DMS114 treated with DMSO at 0.1 percent for 48 hours (cell line): ENCODE measurements around the gene MUSK.
"Not testable (repeated sequence)": the region's sequence is repeated elsewhere in the genome, so short reads cannot be mapped to it uniquely, and the experiment has no call there.

Experiments
- DNase-seq: peaks from one replicate; lab custom pipeline; 2025; ENCODE audit not compliant: unreplicated experiment; lab: John Stamatoyannopoulos, UW

The MUSK gene

DNA sequence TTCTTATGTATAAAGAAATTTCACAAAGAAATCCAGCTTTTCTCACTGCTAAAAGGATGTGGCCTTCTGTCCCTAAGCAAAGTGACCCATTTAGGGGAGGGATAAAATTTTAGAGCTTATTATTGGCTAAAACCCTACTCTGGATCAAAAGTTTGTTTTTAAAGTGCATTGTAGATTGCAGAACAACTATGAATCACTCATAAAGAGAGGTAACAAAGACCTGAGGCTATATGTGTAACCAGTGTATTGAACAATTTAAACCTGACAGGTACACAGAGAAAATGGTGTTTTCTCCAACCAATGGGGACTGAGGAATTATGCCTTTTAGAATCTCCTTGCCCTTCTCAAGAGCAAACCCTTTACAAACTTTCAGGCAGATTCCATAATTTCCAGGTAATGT, 86.6 kb downstream of the MUSK start:
- no peak for DNase-seq

DNA sequence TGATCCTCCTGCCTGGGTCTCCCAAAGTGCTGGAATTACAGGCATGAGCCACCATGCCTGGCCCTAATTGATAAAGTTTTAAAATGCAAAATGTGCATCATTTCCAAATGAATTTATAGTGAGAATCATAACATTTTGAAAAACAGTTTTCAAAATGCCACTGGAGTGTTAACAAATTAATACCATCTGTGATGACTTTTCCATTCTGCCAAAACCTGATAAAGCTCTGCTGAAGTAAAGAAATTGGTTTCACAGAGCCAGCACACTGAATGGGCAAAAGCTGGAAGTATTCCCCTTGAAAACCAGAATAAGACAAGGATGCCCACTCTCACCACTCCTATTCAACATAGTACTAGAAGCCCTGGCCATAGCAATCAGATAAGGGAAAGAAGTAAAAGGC, 89.6 kb downstream of the MUSK start:
- no peak for DNase-seq

DNA sequence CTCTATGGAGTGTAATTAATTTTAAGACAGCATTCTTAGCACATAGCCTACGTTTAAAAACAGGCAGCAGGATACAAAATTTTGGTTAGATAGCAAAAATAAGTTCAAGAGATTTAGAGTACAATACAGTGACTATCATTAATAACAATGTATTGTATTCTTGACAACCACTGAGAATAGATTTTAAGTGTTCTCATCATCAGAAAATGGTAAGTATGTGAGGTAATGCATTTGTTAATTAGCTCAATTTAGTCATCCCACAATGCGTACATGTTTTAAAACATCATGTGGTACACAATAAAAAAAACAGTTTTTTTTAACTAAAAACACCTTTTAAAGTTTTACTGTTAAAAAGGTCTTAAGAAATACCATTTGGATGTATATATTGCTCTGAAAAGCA, 94.2 kb downstream of the MUSK start:
- no peak for DNase-seq

DNA sequence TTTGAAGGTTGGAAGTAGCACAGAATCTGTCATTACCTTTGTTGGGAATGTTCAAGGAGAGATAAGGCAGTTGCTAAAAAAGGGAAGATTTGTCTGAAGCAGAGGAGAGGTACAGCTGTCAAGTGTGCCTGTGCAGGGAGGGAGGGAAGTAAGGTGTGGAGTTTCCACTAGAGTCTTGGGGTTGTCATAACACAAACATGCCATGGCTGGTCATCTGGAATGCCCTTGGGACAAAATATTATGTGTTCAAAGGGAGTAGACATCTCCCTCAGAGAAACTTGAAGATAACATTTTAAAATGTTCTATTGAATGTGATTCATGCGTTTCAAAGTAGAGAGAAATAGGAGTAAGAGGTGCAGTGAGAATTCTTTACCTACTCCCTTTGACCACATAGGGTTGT, 95.0 kb downstream of the MUSK start:
- no peak for DNase-seq

DNA sequence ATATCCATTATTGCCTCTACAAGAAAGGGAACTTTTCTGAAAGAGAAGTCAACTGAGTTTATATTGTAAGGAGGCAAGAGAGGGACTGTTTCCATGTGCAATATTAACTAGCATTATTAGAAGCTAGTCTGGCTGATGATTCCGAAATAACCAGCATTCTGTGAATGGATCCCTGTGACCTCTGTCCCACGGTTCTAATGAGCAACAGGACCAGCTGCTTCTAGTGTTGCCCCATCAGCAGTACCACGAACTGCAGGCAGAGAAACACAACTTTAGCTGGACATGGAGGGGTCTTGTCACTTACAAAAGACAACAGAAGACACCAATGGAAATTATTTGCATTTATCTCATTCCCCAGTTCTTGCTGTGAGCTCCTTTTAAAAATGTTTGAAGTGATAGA, 95.4 kb downstream of the MUSK start:
- DNase-seq: no peak

DNA sequence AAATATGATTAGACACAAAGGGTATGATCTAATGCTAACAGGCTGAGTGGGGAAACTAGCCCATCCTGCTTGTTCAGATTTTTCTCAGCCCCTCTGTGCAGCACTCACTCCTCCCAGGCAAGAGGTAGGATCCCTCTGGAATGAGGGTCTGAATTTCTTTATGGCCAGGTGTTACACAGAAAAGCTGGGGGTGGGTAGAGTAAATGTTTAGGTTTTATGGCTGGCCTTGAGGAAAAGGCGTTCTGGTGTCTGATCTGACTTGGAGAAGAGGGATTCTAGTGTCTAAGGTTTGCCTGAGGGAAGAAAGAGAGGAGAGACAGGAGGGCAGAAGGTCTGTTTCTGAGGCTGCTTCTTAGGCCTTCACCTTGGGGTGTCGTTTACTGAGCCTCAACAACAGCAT, 97.3 kb downstream of the MUSK start:
- no peak for DNase-seq

DNA sequence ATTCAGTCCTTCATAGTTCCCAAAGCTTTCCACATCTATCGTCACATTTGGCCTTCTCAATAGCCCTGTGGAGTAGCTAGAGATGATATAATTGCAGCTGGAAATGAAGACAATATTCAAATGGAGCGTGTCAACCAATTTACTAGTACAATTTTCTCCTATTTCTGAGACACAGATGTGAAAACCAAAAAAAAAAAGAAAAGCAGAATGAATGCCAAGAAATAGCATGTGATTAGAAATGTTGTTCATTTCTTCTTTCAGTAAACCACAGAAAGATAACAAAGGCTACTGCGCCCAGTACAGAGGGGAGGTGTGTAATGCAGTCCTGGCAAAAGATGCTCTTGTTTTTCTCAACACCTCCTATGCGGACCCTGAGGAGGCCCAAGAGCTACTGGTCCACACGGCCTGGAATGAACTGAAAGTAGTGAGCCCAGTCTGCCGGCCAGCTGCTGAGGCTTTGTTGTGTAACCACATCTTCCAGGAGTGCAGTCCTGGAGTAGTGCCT, 99.0 kb downstream of the MUSK start:
- DNase-seq: no peak

DNA sequence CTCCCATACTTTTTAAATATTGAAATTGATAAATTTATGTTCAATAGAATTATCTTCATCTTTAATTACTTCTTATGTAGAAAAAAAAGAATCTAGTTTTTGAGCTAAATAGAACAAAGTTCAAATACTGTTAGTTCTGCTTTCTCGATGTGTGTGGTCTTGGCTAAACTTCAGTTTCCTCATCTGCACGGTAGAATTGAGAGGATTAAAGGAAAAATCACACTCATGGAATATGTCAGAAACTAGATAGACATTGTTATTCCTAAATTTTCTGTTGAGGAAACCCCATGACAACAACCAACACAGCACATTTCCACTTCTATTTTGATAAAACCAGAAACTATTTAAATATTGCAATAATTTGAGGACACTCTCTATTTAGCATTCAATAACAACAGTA, 100.3 kb downstream of the MUSK start:
- no peak for DNase-seq

DNA sequence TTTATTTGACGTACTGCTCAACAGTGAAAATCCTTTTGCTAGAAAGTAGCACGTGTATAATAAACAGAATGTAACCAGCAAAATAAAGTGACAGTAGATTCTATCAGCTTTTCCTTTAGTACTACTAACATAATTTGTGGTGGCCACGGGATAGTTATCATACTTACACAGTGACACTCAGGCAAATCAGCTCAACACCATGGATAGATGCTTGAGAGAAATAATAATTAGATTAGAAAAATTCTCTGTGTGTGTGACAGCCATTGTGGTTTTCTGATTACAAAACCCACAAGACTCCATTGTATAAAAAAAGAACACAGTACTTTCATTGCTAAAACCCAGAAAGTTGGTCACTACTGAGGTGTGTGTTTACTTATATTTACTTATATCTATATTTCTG, 101.1 kb downstream of the MUSK start:
- DNase-seq: no peak

DNA sequence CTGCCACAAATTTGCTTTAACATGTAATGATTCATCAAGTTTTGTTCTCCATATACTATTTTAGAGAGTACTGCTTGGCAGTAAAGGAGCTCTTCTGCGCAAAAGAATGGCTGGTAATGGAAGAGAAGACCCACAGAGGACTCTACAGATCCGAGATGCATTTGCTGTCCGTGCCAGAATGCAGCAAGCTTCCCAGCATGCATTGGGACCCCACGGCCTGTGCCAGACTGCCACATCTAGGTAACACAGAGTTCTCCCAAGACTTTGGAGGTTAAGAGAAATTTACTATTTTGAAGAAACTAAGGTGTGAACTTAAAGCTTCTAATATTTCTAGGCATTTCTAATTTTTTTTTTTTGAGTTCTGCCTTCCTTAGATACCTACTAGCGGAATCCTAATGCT, 107.1 kb downstream of the MUSK start:
- no peak for DNase-seq

DNA sequence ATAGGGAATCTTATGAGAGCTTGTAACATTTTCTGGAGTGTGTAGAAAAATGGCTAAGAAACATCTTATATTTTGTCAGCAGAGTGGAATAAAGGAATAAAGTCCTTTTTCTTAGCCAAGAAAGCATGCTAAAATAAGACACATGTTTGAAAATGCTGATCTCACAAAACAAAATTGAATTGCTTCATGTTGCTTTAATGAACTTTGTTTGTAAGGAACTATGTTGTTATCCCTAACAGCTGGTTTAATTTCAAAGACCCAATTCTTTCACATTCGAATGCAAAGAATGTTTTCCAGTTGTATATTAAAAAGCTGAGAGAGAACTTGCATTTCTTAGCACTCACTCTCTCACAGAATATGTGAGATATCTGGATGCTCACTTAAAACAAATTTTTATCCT, 107.6 kb downstream of the MUSK start:
- no peak for DNase-seq

DNA sequence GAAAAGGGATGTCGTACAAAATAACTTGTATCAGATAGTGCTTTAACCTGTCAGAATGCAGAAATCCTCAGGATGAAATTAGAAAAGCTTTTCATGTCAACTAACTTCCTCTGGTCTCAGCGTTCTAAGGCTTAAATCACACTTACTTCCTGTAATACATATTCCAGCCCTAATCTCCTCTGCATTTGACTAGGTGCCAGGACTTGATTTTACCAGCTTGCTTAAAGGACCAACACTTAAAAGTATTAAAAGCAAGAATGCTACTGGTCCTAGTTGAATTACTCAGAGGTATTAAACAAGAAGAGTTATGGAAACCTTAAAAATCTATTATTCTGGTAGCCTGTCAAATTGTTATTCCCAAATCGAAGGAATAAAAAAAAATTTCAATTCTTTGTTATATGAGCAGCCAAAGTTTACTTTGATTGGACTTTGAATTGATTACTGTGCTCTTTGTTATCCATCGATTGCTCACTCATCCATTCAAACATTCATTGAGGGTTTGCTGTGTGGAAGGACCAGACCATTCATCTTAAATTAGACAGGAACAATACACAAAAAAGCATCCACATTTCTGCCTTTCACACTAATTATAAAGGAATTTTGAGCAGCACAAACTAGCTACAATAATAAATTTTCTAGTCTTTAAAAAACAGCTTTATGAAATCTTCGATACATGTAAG, 108.7 kb downstream of the MUSK start:
- no peak for DNase-seq

DNA sequence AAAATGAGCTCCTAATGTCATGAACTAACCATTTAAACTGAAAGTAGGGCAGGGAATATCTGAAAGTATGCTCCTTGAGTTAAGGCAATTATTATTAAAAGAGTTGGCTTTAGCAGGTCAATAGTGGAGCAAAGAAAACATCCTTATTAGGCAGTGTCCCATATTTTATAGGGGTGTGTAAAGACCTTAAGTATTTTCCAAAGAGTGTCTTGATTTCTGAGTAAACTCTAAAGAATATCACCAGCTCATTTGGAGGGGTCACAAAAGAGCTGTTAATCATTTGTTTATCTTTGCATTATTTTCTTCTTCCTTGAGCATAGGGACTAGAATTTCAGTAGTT, 109.3 kb downstream of the MUSK start:
- no peak for DNase-seq

DNA sequence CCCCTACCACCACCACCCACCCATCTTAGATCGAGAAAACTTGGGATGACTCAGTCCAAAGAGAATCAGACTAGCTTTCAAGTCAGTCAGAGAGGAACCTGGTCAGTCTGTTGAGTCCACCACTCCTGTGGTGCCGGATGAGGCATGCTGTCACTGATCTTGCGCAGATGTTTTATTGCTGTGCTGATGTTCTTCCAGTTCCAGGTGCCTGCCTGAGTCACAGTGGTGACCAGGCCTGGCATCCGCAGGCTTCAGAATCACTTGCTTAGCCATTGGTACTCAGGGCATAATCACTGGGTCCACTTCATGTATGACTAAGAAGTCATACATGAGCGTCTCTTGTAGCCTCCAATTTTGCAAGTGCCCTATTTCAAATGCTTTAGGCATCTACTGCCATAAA, 114.1 kb downstream of the MUSK start:
- DNase-seq: no peak

DNA sequence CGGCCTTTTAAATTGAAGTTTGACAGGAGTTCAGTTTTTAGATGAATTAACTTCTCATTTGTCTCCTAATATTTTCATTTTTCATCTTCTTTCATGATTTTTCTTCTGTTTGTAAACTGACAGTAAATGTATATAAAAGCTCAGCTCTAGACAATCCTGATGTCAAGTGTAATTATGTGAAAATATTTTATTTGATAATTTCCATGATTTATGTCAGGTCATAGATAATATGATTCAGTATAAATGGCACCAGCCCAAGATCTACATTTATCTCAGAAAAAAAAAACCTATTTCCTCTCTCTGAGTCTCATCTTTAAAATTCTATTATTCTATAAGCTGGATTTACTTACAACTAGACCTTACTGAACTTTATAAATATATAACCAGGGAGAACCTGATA, 115.7 kb downstream of the MUSK start:
- DNase-seq: no peak

DNA sequence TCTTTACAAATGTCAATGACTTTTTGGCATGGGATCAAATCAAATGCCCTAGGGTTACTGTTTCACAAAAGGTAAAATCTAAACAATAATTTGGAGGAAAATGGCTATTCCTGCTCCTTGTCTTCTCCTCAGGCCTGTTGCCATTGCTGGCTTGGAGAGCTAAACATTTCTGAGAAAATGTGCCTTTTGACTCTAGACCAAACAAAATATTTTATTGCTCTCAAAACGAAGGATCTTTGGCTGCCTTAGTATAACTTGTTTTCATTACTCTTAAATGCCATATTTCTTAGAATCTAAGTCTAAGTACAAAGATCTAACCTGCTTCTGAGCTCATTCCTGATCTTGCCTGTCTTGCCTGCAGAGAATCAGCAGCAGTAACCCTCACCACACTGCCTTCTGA, 116.6 kb downstream of the MUSK start:
- no peak for DNase-seq

DNA sequence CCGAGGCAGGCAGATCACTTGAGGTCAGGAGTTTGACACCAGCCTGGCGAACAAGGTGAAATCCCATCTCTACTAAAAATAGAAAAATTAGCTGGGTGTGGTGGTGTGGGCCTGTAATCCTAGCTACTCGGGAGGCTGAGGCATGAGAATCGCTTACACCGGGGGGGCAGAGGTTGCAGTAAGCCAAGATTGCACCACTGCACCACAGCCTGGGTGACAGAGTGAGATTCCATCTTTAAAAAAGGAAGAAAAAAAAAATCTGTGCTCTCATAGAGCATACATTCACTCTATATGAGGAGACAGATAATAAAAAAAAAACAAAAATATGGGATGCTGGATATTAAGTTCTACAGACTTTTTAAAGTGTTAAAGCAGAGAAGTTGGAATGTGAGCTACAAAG, 119.8 kb downstream of the MUSK start:
- DNase-seq: not testable (repeated sequence)

DNA sequence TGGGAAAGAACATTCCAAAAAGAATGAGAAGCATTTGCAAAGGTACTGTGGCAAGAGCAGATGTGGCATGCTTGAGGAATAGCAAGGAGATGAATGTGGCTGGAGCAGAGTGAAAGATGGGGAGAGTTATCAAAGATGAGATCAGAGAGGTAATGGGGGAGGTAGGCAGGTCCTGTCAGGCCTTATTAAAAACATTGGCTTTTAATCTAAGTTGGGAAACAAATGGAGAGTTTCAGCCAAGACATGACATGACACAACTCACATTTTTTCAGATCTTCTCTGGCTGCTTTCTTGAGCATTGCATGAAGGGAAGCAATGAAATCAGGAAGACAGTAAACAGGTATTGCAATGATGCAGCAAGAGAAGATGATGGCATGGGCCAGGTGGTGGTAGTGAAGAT, 120.3 kb downstream of the MUSK start:
- DNase-seq: no peak

DNA sequence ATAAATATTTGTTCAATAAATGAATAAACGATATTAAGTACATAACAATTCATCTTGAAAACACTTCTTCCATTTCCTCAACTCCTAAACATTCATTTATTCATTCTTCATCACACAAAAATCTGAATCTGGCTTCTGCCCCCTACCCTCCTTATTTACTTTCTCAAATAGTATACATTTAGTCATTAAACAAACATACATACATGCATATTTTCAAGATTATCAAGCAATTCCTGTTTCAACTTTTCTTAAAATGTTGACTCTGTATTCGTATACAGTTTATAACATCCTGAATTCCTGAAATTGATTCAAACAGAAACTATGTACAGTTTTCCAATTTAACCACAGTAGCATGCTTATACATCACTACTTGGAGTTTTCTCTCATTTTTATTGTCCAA, 129.0 kb downstream of the MUSK start:
- DNase-seq: no peak

DNA sequence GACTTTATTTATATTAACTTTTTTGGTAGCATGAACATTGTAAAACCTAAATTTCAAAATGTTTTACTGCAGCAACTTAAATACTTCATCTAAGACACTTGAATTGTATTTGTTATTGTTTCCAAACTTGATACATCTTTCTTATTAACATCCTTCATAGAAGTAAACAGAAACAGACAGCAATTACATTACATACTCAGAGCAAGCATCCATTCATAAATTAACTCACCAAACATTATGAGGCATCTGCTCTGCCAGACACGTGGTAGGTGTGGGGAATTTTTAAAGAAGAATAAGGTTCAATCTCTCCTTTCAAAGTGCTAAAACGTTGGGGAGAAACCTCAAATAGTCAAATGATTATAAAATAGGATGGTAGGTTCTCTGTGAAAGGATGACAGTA, 130.8 kb downstream of the MUSK start:
- no peak for DNase-seq

DNA sequence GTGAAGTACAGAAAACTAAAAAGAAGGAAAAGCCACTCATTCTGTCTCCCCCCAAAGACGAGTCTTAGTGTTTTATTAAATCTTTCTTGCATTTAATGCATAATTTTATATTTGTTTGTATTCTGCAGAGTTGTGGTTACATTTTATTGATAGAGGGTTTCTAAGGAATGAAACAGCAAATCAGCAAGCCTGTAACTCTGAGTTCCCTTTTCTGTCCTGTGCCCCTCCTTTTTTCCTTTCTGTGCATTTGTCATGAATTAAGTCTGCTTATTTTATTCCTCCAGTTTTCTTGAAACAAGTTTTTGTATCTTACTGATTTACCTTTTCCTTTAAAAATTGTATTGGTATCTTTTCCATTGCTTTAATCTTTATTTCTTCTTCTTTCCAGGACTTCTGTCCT, 132.8 kb downstream of the MUSK start:
- no peak for DNase-seq

DNA sequence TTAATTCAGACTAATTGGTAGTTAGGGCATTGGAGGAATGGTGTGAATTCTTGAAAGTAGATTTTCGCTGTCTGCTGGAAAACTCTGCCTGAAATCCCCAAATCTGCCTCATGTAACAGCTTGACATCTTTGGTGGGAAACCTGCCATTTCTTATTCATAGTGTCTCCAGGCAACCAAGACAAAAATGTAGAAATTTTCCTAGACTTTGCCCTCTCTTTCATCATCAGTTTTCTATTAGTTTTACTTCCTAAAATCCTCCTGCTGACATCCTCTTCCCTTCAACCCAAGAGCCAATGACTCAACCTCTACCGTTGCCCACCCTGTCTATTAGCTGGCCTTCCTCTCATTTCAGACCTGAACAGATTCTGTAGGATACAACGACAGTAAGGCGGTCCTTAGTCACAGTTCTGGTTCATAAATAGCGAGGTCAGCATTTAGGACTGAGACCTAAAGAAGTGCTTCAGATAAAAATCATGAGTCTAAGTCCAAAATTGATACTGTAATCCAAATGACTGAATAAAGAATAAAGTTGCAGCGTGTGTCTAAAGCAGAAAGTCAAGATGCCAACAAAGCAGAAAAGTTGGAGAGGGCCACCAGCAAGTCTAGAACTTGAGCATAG, 133.9 kb downstream of the MUSK start:
- no peak for DNase-seq

DNA sequence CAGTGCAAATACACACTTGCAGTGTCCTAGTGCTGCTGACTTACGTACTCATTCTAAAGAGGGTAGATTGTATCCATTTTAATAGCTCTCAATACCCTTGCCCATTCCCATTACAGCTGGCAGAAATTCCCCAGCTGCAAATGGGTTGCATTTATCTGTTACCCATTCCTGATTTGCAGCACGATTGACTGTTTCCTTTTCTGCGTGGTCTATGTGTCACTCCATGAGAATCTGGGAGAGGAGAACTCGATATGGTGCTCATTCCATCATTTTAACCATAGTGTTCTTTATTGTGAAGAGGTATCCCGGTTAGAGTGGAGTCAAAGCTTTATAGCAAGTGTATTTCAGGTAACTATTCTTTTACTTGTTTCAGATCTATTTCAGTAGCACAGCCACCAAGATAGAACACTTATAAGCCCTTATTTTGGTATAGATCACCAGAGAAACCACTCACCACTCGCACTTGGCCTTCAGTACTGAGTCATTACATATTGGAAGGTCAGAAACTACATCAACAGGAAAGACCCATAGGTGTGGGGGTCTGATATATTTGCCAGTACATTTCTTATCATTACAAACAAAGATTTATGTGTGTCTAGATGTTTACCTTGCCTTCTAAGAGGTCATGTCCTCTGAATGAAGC, 139.5 kb downstream of the MUSK start:
- DNase-seq: no peak
